ENCODE measurements around the gene ZNF217.
A peak's percentile ranks its signal among the peaks of the same experiment; 100 is the strongest.
"Not testable (repeated sequence)": the region's sequence is repeated elsewhere in the genome, so short reads cannot be mapped to it uniquely, and the experiment has no call there.

The ZNF217 gene

GRCh38 chr20:53598140-53599043 lies 4.8 kb upstream of the ZNF217 start:
- no peak for DNase-seq (ENCODE audit: low spot score)

- DNase-seq (ENCODE audit: low spot score) = no peak
Measured at GRCh38 chr20:53597521-53598120, 4.0 kb upstream of the ZNF217 start.

- DNase-seq (ENCODE audit: low spot score) = no peak
Measured at GRCh38 chr20:53597030-53597482, 3.4 kb upstream of the ZNF217 start.

- DNase-seq (ENCODE audit: low spot score) = peak; percentile 44
Measured at GRCh38 chr20:53596189-53597001, 2.8 kb upstream of the ZNF217 start.

- DNase-seq (ENCODE audit: low spot score) = peak; percentile 46
Measured at GRCh38 chr20:53595742-53596141, 2.1 kb upstream of the ZNF217 start.

DNA sequence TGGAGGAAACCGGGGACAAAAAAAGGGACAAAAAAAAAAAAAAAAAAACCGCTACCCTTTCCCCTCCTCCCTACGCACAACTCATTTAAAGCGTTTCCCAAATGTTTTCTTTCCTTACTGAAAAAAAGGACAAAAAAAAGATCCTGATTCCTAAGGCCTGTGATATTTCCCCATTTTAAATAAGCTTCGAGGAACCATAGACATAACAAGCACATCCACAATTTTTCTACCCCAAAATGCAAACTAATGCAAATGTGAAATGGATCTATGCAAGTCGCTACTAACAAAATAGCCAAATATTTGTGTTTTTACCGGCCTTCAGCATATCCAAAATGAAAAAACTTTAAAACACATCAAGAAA lies 1.4 kb upstream of the ZNF217 start:
- peak; percentile 62 for DNase-seq (ENCODE audit: low spot score)

DNA sequence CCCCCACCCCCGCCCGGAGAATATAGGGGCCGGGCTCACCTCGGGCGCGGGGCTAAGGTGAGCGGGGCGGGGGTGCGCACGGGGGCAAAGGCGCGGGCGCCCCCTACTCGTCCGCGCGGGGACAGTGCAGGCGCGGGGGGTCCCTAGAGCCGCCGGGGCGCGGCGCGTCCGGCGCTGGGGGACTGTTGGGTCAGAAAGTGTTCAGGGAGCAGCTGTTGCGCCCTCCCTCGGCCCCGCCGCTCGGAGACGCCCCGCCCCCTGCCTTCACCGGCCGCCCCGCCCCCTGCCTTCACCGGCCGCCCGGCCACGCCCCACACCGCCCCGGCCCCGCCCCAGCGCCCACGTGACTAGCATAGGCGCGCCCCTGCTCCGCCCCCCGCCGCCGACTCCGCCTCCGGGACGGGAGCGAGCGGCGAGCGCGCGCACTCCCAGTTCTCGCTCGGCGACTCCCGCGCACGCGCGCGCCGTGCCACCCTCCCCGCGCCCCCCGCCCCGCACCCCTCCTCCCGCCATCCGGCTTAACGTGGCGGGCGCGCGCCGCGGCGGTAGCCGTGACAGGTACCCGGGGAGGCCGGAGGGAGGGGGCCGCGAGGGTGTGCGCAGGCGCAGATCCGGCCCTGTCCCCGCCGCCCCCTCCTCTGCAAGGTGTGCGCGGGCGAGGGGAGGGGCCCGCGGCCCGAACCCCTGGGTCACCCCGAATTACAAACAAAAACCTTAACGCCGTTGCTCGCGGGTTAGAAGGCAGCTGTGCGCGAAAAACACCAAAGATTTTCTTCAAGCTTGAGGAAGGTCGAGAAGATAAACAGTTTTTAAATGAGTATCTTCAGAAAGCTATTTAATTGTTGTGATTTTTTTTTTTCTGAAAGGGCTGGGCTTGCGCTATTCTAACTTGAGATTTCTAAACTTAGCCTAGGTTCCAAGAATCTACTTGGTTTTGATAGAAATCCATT lies 704 bp upstream of the ZNF217 start:
- DNase-seq (ENCODE audit: low spot score) = peak; percentile 92

GRCh38 chr20:53592992-53593465 lies 610 bp downstream of the ZNF217 start:
- peak; percentile 63 for DNase-seq (ENCODE audit: low spot score)

DNA sequence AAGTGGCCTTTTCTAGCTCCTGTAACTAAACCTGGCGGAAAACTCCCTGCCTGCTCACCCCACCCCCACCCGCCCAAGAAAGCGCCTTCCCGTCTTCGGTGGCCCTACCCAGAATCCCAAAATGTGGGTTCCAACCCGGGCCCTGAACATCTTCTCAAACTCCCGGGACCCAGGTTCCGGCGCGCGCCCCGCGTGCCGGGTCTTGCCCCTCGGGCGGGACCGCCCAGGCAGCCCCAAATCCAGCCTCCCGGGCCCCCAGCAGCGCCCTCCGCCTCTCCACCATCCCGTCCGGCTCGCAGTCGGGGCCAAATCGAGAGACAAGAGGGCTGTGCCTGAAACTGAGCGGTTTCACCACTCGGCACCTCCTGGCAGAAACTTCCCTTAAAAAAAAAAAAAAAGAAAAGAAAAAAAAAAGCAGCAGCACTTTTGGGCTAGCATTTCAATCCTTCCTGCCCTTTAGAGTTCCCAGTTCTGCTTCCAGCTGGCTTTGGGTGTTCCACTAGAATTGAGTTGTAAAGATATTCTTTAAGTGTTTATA lies 1.1 kb downstream of the ZNF217 start:
- peak; percentile 73 for DNase-seq (ENCODE audit: low spot score)

GRCh38 chr20:53591941-53592441 lies 1.6 kb downstream of the ZNF217 start:
- DNase-seq (ENCODE audit: low spot score) = peak; percentile 60

GRCh38 chr20:53591206-53591741 lies 2.4 kb downstream of the ZNF217 start:
- peak; percentile 67 for DNase-seq (ENCODE audit: low spot score)

DNA sequence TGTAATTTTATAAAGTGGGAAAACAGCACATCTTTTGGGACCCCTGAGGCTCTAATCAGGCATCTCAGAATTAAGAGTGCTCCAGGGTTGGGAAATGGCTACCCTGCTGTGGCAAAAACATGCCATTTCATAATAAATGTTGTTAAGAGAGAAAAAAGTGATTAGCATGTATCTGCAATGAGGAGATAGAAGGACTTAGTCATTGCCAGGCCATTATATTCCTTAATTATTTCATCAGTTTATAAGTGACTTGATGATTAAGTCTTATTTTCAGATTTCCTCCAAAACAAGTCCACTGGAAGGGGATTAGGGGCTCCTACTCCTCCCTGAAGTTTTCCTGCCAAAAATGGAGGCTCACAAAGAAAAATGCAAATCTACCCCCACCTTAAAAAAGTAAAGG lies 3.0 kb downstream of the ZNF217 start:
- DNase-seq (ENCODE audit: low spot score) = peak; percentile 67

- DNase-seq (ENCODE audit: low spot score) = not testable (repeated sequence)
Measured at GRCh38 chr20:53590122-53590521, 3.5 kb downstream of the ZNF217 start.

DNA sequence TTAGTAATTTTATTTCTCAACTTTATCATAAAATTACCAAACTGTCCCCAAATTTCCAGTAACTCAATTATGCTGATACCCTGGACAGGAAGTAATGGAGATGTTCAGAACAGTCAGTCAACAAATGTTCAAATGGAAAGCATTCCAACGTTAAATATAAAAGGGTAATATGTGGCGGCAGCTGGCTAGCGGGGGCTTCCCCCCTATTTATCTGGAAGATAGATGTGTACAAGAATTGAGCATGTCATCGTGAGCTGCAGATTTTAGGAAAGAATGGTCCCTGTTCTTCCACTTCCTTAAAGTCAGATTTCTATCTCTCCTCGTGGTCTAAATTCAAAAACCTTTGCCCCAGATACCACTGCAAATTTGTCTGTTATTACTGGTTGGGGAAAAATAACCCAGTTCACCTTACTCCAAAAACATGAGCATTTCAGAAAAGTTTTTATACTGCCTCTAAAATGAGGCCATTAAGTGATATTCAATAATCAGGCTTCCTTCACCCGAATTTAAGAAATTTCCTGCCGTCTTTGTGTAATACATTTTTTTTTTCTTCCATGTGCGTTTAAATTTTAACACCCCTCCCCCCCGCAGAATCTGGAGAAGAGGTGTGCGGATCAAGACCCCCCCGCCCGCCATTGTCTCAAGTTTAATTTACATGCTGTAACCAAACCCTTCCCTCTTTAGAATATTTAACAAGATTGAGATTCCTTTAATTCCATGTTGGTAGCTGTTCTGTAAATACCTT lies 4.1 kb downstream of the ZNF217 start:
- peak; percentile 60 for DNase-seq (ENCODE audit: low spot score)

DNA sequence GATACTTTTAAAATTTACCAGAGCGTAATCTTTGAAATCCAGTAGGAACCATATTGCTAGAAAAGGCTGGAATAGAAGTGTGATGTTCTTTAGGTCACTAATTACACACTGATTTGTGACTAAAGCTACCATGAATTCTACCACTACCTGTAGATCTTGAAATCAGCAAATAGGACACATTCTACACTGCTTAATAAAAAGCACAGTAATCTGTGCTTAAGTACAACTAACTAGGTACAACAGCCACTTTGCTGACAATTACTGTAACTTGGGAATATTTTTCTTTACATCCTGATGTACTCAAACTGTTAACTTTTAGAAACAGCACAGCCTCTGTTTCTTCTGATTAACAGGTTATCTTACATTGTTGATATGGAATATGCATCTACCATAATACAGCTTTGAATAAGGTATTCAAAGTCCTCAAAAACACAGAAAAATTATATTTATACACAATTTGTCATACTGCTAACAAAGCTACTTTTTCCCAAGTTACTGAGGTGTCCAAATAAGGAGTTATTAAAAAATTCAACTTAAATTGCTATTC lies 6.4 kb downstream of the ZNF217 start:
- not testable (repeated sequence) for DNase-seq (ENCODE audit: low spot score)

GRCh38 chr20:53586640-53587039 lies 7.0 kb downstream of the ZNF217 start:
- peak; percentile 17 for DNase-seq (ENCODE audit: low spot score)

DNA sequence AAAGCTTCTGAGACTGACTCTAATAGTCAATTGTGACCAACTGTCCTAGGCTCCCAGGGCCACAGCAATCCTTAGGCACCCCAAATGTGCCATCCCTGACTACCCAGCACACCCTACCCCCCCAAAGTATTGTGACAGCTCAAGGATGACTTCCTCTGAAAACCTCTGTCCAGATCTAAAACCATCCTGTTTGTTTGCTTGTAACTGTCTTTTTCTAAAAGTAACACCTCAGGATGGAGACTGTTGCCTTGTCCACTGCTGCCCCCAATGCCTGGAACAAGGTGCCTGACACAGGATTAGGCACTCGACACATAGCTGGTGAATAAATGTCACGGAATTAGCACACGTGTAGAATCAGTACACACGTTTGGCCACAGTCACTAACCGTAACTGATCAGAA lies 7.7 kb downstream of the ZNF217 start:
- not testable (repeated sequence) for DNase-seq (ENCODE audit: low spot score)

GRCh38 chr20:53585004-53585569 lies 8.6 kb downstream of the ZNF217 start:
- not testable (repeated sequence) for DNase-seq (ENCODE audit: low spot score)

GRCh38 chr20:53584550-53584913 lies 9.1 kb downstream of the ZNF217 start:
- DNase-seq (ENCODE audit: low spot score) = not testable (repeated sequence)
